Fibroblast of the aortic adventitia (primary cell): ENCODE results near the gene UQCR11. TPM values are rescaled to one million over a fixed set of nuclear protein-coding genes. Genes with fewer than 3 reads are reported as not detected.
A peak's percentile ranks its signal among the peaks of the same experiment; 100 is the strongest.

ENCODE experiments used
- DNase-seq: peaks from one replicate; pipeline ENCODE4 v3.0.0-alpha.2; 2010; ENCODE audit warnings: low read depth
- H3K4me3 ChIP-seq: 2 replicates; pipeline ENCODE4 v1.5.1; 2011; ENCODE audit warnings: low read depth, mild to moderate bottlenecking, control low read depth, low read length, moderate library complexity
- CTCF ChIP-seq: IDR thresholded peaks from 2 replicates; pipeline ENCODE4 v1.5.1; 2011; ENCODE audit warnings: mild to moderate bottlenecking, low read length, control low read depth, inconsistent platforms; ENCODE audit not compliant: insufficient read depth
- total RNA-seq: library from RNA; depleted of rRNA; stranded (reverse); fragments of >200 nt; gene quantifications from 2 replicates; pipeline ENCODE4 v1.2.3, GENCODE V29; 2012; ENCODE audit warnings: low replicate concordance

The UQCR11 gene
- total RNA-seq, 1 donor: 37.6 TPM

GRCh38 chr19:1616396-1616795 is 11.1 kb upstream of the UQCR11 start:
- no peak overlapping the region for H3K4me3 ChIP-seq
- DNase-seq: peak; percentile 75
- TF ChIP-seq CTCF: no peak

GRCh38 chr19:1615156-1615765 is 10.0 kb upstream of the UQCR11 start:
- no peak for TF ChIP-seq CTCF
- no peak for DNase-seq
- no peak overlapping the region for H3K4me3 ChIP-seq

- DNase-seq: no peak
- no peak for TF ChIP-seq CTCF
- H3K4me3 ChIP-seq: no peak overlapping the region
Observed at GRCh38 chr19:1613808-1614570, 8.7 kb upstream of the UQCR11 start.

- no peak for TF ChIP-seq CTCF
- no peak overlapping the region for H3K4me3 ChIP-seq
- no peak for DNase-seq
Observed at GRCh38 chr19:1613146-1613545, 7.9 kb upstream of the UQCR11 start.

- no peak overlapping the region for H3K4me3 ChIP-seq
- no peak for DNase-seq
- TF ChIP-seq CTCF: no peak
Observed at GRCh38 chr19:1612114-1613086, 7.1 kb upstream of the UQCR11 start.

GRCh38 chr19:1611353-1611752 is 6.1 kb upstream of the UQCR11 start:
- no peak overlapping the region for H3K4me3 ChIP-seq
- no peak for TF ChIP-seq CTCF
- DNase-seq: no peak
